H1 (cell line): ENCODE results near the gene SLC2A2. TPM values are rescaled to one million over a fixed set of nuclear protein-coding genes. Genes with fewer than 3 reads are reported as not detected.

Source experiments
- CTCF ChIA-PET: fragments of 300-600 bp; sonication (Branson Sonifier 250); formaldehyde crosslinking; loops from one replicate; lab custom pipeline; 2021; ENCODE audit not compliant: partially characterized antibody; lab: Charles Lee
- POLR2A ChIA-PET: fragments of 300-600 bp; sonication (Branson Sonifier 250); formaldehyde crosslinking; loops from one replicate; lab custom pipeline; 2021; ENCODE audit warnings: inconsistent platforms; ENCODE audit not compliant: partially characterized antibody; lab: Charles Lee
- DNase-seq, 2 experiments: peaks; one replicate each; pipeline versions ENCODE4 v3.0.0 to v3.0.0-alpha.2; 2010 to 2022; ENCODE audit warnings: low spot score in 2 of 2, low read depth in 1 of 2, mixed read lengths in 1 of 2
- FAIRE-seq: peaks from 2 replicates; lab custom pipeline; 2011; peaks lifted over from hg19 to GRCh38; lab: Jason Lieb, UNC
- H2AFZ ChIP-seq: 2 replicates; pipeline ENCODE4 v1.8.1; 2012; ENCODE audit warnings: low read length, inconsistent platforms
- H2AK5ac ChIP-seq: 2 replicates; pipeline ENCODE4 v1.6.1; 2013; ENCODE audit warnings: low read depth, low read length
- H2BK120ac ChIP-seq: replicated peaks from 2 replicates; pipeline ENCODE3; 2013; ENCODE audit warnings: low read depth, low read length, inconsistent platforms
- H2BK12ac ChIP-seq: 2 replicates; pipeline ENCODE4 v1.6.1; 2013; ENCODE audit warnings: low read depth, low read length
- H2BK15ac ChIP-seq: 2 replicates; pipeline ENCODE4 v1.6.1; 2013; ENCODE audit warnings: low read length
- H2BK20ac ChIP-seq: 2 replicates; pipeline ENCODE4 v1.6.1; 2013; ENCODE audit warnings: low read length
- H2BK5ac ChIP-seq: 2 replicates; pipeline ENCODE4 v1.6.1; 2013; ENCODE audit warnings: low read depth, low read length
- H3K14ac ChIP-seq: 2 replicates; pipeline ENCODE4 v1.6.1; 2013; ENCODE audit warnings: inconsistent platforms; ENCODE audit not compliant: insufficient read length
- H3K18ac ChIP-seq: 2 replicates; pipeline ENCODE4 v1.6.1; 2013; ENCODE audit warnings: low read length; ENCODE audit errors: extremely low read depth
- H3K23ac ChIP-seq: 2 replicates; pipeline ENCODE4 v1.6.1; 2013; ENCODE audit warnings: inconsistent platforms; ENCODE audit not compliant: insufficient read length
- H3K23me2 ChIP-seq: 2 replicates; pipeline ENCODE4 v1.6.1; 2013; ENCODE audit warnings: low read depth, low read length
- H3K27ac ChIP-seq: 2 replicates; pipeline ENCODE4 v1.6.1; 2011; ENCODE audit warnings: low read depth, low read length, inconsistent platforms
- H3K27me3 ChIP-seq, 4 experiments: replicated peaks in 1 of 4; 1 replicate in 1 of 4; 2 replicates in 3 of 4; pipeline versions ENCODE4 v1.6.1 to v1.8.1; 2011 to 2013; ENCODE audit warnings: low read length in 3 of 4, mild to moderate bottlenecking in 3 of 4, inconsistent platforms in 2 of 4, mixed read lengths in 2 of 4, moderate library complexity in 1 of 4; ENCODE audit not compliant: control insufficient read depth in 3 of 4, insufficient read depth in 3 of 4; ENCODE audit errors: extremely low read depth in 1 of 4
- H3K36me3 ChIP-seq, 4 experiments: 2 replicates each; pipeline versions ENCODE4 v1.6.1 to v1.8.1; 2011 to 2013; ENCODE audit warnings: mild to moderate bottlenecking in 4 of 4, low read length in 3 of 4, moderate library complexity in 2 of 4, control low read depth in 1 of 4, inconsistent platforms in 1 of 4; ENCODE audit not compliant: insufficient read depth in 4 of 4, control insufficient read depth in 2 of 4
- H3K4ac ChIP-seq: replicated peaks from 2 replicates; pipeline ENCODE3; 2013; ENCODE audit warnings: low read length, low read depth, mixed read lengths, inconsistent platforms; ENCODE audit not compliant: insufficient read length
- H3K4me1 ChIP-seq, 4 experiments: replicated peaks in 1 of 4; 1 replicate in 1 of 4; 2 replicates in 3 of 4; pipeline versions ENCODE4 v1.6.1 to v1.8.1; 2011 to 2013; ENCODE audit warnings: low read length in 3 of 4, inconsistent platforms in 2 of 4, mixed read lengths in 1 of 4; ENCODE audit not compliant: insufficient read depth in 4 of 4, control insufficient read depth in 3 of 4
- H3K4me2 ChIP-seq, 2 experiments: 2 replicates each; pipeline versions ENCODE4 v1.6.1 to v1.8.1; 2011 to 2013; ENCODE audit warnings: low read depth in 2 of 2, low read length in 2 of 2, control low read depth in 1 of 2, inconsistent platforms in 1 of 2, mild to moderate bottlenecking in 1 of 2; ENCODE audit not compliant: insufficient read depth in 1 of 2
- H3K4me3 ChIP-seq, 4 experiments: fragments of 200-600, 300-600 bp in 1 of 4; sonication (generic), shearing (Covaris generic), sonication (Bioruptor Twin) in 1 of 4; 2 replicates each; pipeline versions ENCODE4 v1.5.1 to v1.8.1; 2011 to 2016; ENCODE audit warnings: low read length in 4 of 4, low read depth in 3 of 4, control low read depth in 2 of 4, inconsistent platforms in 2 of 4, mild to moderate bottlenecking in 2 of 4, mixed read lengths in 1 of 4, moderate library complexity in 1 of 4; ENCODE audit not compliant: insufficient read depth in 2 of 4; ENCODE audit errors: extremely low read depth in 1 of 4
- H3K56ac ChIP-seq: replicated peaks from 2 replicates; pipeline ENCODE3; 2013; ENCODE audit warnings: low read depth, mild to moderate bottlenecking, mixed read lengths, low read length, inconsistent platforms; ENCODE audit not compliant: insufficient read length
- H3K79me1 ChIP-seq: 2 replicates; pipeline ENCODE4 v1.6.1; 2013; ENCODE audit warnings: low read depth, low read length, control low read depth
- H3K79me2 ChIP-seq, 2 experiments: 2 replicates each; pipeline versions ENCODE4 v1.6.1 to v1.8.1; 2012 to 2013; ENCODE audit warnings: low read length in 2 of 2, mild to moderate bottlenecking in 2 of 2, inconsistent platforms in 1 of 2; ENCODE audit not compliant: insufficient read depth in 2 of 2, control insufficient read depth in 1 of 2
- H3K9ac ChIP-seq, 4 experiments: replicated peaks in 1 of 4; 1 replicate in 1 of 4; 2 replicates in 3 of 4; pipeline versions ENCODE4 v1.6.1 to v1.8.1; 2011 to 2013; ENCODE audit warnings: low read depth in 3 of 4, low read length in 3 of 4, control low read depth in 2 of 4, mild to moderate bottlenecking in 2 of 4, moderate library complexity in 2 of 4, inconsistent platforms in 1 of 4; ENCODE audit errors: extremely low read depth in 1 of 4
- H3K9me3 ChIP-seq, 2 experiments: 2 replicates each; pipeline versions ENCODE4 v1.6.1 to v1.8.1; 2012 to 2013; ENCODE audit warnings: mild to moderate bottlenecking in 2 of 2, moderate library complexity in 2 of 2, control low read depth in 1 of 2, inconsistent platforms in 1 of 2, low read depth in 1 of 2, low read length in 1 of 2, mixed read lengths in 1 of 2; ENCODE audit not compliant: insufficient read depth in 2 of 2
- H4K20me1 ChIP-seq, 2 experiments: replicated peaks in 1 of 2; 2 replicates each; pipeline versions ENCODE3 to v1.8.1; 2011 to 2013; ENCODE audit warnings: inconsistent platforms in 2 of 2, low read length in 2 of 2, mild to moderate bottlenecking in 1 of 2; ENCODE audit not compliant: insufficient read depth in 2 of 2, control insufficient read depth in 1 of 2
- H4K5ac ChIP-seq: 2 replicates; pipeline ENCODE4 v1.6.1; 2013; ENCODE audit warnings: low read length, low read depth, mixed read lengths, inconsistent platforms; ENCODE audit not compliant: insufficient read length
- H4K8ac ChIP-seq: 2 replicates; pipeline ENCODE4 v1.8.0; 2013; ENCODE audit warnings: mild to moderate bottlenecking, moderate library complexity, low read length, inconsistent platforms; ENCODE audit not compliant: insufficient read depth; ENCODE audit errors: extremely low read depth
- H4K91ac ChIP-seq: replicated peaks from 2 replicates; pipeline ENCODE3; 2013; ENCODE audit warnings: low read length, mixed read lengths, inconsistent platforms; ENCODE audit not compliant: insufficient read length
- BACH1 ChIP-seq: IDR thresholded peaks from 2 replicates; pipeline ENCODE4 v1.6.1; 2012; ENCODE audit warnings: low read length, improper control_type of control experiment
- BRCA1 ChIP-seq: IDR thresholded peaks from 2 replicates; pipeline ENCODE4 v1.6.1; 2012; ENCODE audit warnings: low read depth, low read length, improper control_type of control experiment
- CBX8 ChIP-seq: fragments of 300-800, 300-1000 bp; sonication (generic); IDR thresholded peaks from 2 replicates; pipeline ENCODE4 v1.7.1; 2016; ENCODE audit warnings: low read depth, low read length, borderline replicate concordance
- CREB1 ChIP-seq: IDR thresholded peaks from 2 replicates; pipeline ENCODE4 v1.6.1; 2012; ENCODE audit warnings: inconsistent platforms
- HDAC2 ChIP-seq, 2 experiments: fragments of 300-600 bp in 1 of 2; sonication (generic) in 1 of 2; IDR thresholded peaks; 2 replicates each; pipeline ENCODE4 v1.6.1; 2011 to 2012; ENCODE audit warnings: low read depth in 2 of 2, low read length in 2 of 2, mild to moderate bottlenecking in 2 of 2, moderate library complexity in 2 of 2, borderline replicate concordance in 1 of 2, inconsistent platforms in 1 of 2
- MAFK ChIP-seq: IDR thresholded peaks from 2 replicates; pipeline ENCODE4 v1.6.1; 2012; ENCODE audit warnings: low read depth, mild to moderate bottlenecking, improper control_type of control experiment, low read length
- POLR2A ChIP-seq, 2 experiments: IDR thresholded peaks; 1 replicate in 1 of 2; 2 replicates in 1 of 2; pipeline ENCODE4 v1.6.1; 2011; ENCODE audit warnings: low read depth in 2 of 2, low read length in 2 of 2, mild to moderate bottlenecking in 2 of 2; ENCODE audit errors: control extremely low read depth in 1 of 2
- POU5F1 ChIP-seq: IDR thresholded peaks from 2 replicates; pipeline ENCODE4 v1.6.1; 2011; ENCODE audit warnings: low read depth, mild to moderate bottlenecking, low read length, moderate library complexity
- RNF2 ChIP-seq: fragments of 200-900, 300-1000 bp; sonication (generic); IDR thresholded peaks from 2 replicates; pipeline ENCODE4 v1.7.1; 2016; ENCODE audit warnings: borderline replicate concordance, low read depth, mild to moderate bottlenecking, antibody characterized with exemption, low read length; ENCODE audit not compliant: poor library complexity, severe bottlenecking; ENCODE audit errors: missing control alignments
- RXRA ChIP-seq: IDR thresholded peaks from 2 replicates; pipeline ENCODE4 v1.6.1; 2011; ENCODE audit warnings: low read depth, mild to moderate bottlenecking, low read length, moderate library complexity; ENCODE audit not compliant: insufficient read depth
- SIRT6 ChIP-seq: IDR thresholded peaks from one replicate; pipeline ENCODE4 v1.7.1; 2012; ENCODE audit warnings: low read length, inconsistent platforms
- SP1 ChIP-seq: IDR thresholded peaks from 2 replicates; pipeline ENCODE4 v1.6.1; 2011; ENCODE audit warnings: low read depth, low read length
- SP2 ChIP-seq: IDR thresholded peaks from 2 replicates; pipeline ENCODE4 v1.6.1; 2012; ENCODE audit warnings: mild to moderate bottlenecking, low read length, inconsistent platforms
- SRF ChIP-seq: IDR thresholded peaks from 2 replicates; pipeline ENCODE4 v1.6.1; 2011; ENCODE audit warnings: mild to moderate bottlenecking, low read depth, low read length, moderate library complexity
- TCF12 ChIP-seq: IDR thresholded peaks from 2 replicates; pipeline ENCODE4 v1.6.1; 2011; ENCODE audit warnings: low read depth, mild to moderate bottlenecking, low read length
- YY1 ChIP-seq: IDR thresholded peaks from 2 replicates; pipeline ENCODE4 v1.6.1; 2011; ENCODE audit warnings: low read depth, mild to moderate bottlenecking, low read length
- ZNF274 ChIP-seq: IDR thresholded peaks from 2 replicates; pipeline ENCODE4 v1.7.0; 2012; ENCODE audit warnings: low read length, borderline replicate concordance; ENCODE audit errors: extremely low read depth
- WGBS, 2 experiments: shearing (Covaris generic) in 1 of 2; methylation state at CpG; one replicate each; pipeline versions ENCODE4 v1.1.6 to v1.1.7; 2013 to 2015; ENCODE audit warnings: low lambda C conversion rate in 2 of 2, mixed read lengths in 2 of 2, inconsistent platforms in 1 of 2, low coverage in 1 of 2, missing lambda C conversion rate in 1 of 2; ENCODE audit not compliant: insufficient replicate concordance in 2 of 2, insufficient coverage in 1 of 2, insufficient read length in 1 of 2; ENCODE audit errors: extremely low coverage in 1 of 2, missing lambda C conversion rate in 1 of 2; 5-methylcytosine and 5-hydroxymethylcytosine counted together
- polyA plus RNA-seq, 7 experiments: library from polyadenylated mRNA; depleted of rRNA in 3 of 7; stranded (reverse) in 5 of 7; unstranded in 2 of 7; fragments of >200 nt in 5 of 7; fragments of 200-250 nt in 2 of 7; gene quantifications; 1 replicate in 5 of 7; 2 replicates in 1 of 7; 4 replicates in 1 of 7; pipeline versions ENCODE4 v1.2.1 to v1.2.3, GENCODE V29; 2011 to 2013; ENCODE audit warnings: missing spikeins in 2 of 7, mixed read lengths in 2 of 7
- total RNA-seq: library from RNA; stranded (reverse); fragmentation: NEBNext Ultra II Directional; extraction: Animal tissue kit (Norgen Biotek cat#: 25700); gene quantifications from 2 replicates; pipeline ENCODE4 v1.2.1, GENCODE V29; 2021

Gene SLC2A2
- total and polyA plus RNA-seq, 2 of the 8 experiments (the other 6 are each of a cell fraction or from before 2014, with no cell fraction given), result not detected

GRCh38 chr3:171046760-171047159 lies 20.2 kb upstream of the SLC2A2 start:
- H3K14ac ChIP-seq, result no peak overlapping the region
- H2BK120ac ChIP-seq, result no peak overlapping the region
- no peak overlapping the region for H3K18ac ChIP-seq
- CTCF ChIA-PET, result interaction anchor here (0.7 to 1.3 kb wide), 6 partner anchors 11 to 787 kb away, joined by 3 to 4 read pairs (median 3); no protein-coding TSS in a partner anchor
- no peak overlapping the region for H4K5ac ChIP-seq
- H4K91ac ChIP-seq, result no peak overlapping the region
- no peaks in the 10 kb centered on the region for H3K79me1 ChIP-seq
- no peak overlapping the region for H3K4me2 ChIP-seq
- H2BK20ac ChIP-seq, result no peak overlapping the region
- no peak overlapping the region for H2BK12ac ChIP-seq
- POLR2A ChIA-PET, result no interaction called here
- no peaks in the 10 kb centered on the region for H3K4me1 ChIP-seq
- no peaks in the 10 kb centered on the region for H3K27me3 ChIP-seq
- no peak overlapping the region for H3K27ac ChIP-seq
- no peaks in the 10 kb centered on the region for H3K23me2 ChIP-seq
- no peak overlapping the region for H2AFZ ChIP-seq
- H3K36me3 ChIP-seq, result no peaks in the 10 kb centered on the region
- no peak overlapping the region for H4K8ac ChIP-seq
- H2AK5ac ChIP-seq, result no peak overlapping the region
- H3K9me3 ChIP-seq, result no peaks in the 10 kb centered on the region
- no peak overlapping the region for H3K4me3 ChIP-seq
- 67% methylated on average over 4 of the region's 4 CpGs; no CpG with 5 or more reads in 1 of the 2 experiments for WGBS, 2 experiments
- no peak overlapping the region for H3K9ac ChIP-seq
- FAIRE-seq (no peak), DNase-seq (no peak)
- H3K79me2 ChIP-seq, result no peaks in the 10 kb centered on the region
- no peaks in the 10 kb centered on the region for H4K20me1 ChIP-seq
- no peak overlapping the region for H3K23ac ChIP-seq
- H3K4ac ChIP-seq, result no peak overlapping the region
- no peak overlapping the region for H3K56ac ChIP-seq
- no peak overlapping the region for H2BK5ac ChIP-seq
- no peak overlapping the region for H2BK15ac ChIP-seq
- TF ChIP-seq CBX8 (no peak), MAFK (no peak), SP2 (no peak), POU5F1 (no peak), TCF12 (no peak), HDAC2 (IDR thresholded peaks at IDR 0.05; ENCODE audit: borderline replicate concordance in 1 of 2, low read depth in 2 of 2, low read length in 2 of 2) (no peak), ZNF274 (no peak), YY1 (no peak), CREB1 (no peak), RXRA (no peak), POLR2A (IDR thresholded peaks at IDR 0.05; ENCODE audit: control extremely low read depth in 1 of 2, low read depth in 2 of 2, low read length in 2 of 2) (no peak), SP1 (no peak), SIRT6 (no peak), BACH1 (no peak), RNF2 (no peak), SRF (no peak), BRCA1 (no peak)
